Measurements from ENCODE around the gene SLCO1B3. TPM values are rescaled to one million over a fixed set of nuclear protein-coding genes. Genes with fewer than 3 reads are reported as not detected.

Gene SLCO1B3
- total and polyA plus RNA-seq, 2 of the 8 experiments (the other 6 are each of a cell fraction or from before 2014, with no cell fraction given) = not detected

DNA sequence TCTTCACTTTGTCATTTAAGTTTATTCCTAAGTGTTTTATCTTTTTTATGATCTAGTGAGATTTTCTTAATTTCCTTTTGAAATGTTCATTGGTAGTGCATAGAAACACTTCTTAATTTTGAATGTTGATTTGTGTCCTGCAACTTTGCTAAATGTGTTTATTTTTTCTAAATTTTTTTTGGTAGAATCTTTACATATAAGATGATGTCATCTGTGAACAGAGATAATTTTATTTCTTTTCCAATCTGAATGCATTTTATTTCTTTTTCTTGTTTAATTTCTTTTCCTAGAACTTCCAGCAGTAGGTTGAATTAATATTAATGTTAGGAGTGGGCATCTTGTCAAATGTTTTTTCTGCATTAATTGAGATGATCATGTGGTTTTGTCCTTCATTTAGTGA lies 42.1 kb downstream of the SLCO1B3 start (continued):
- TF ChIP-seq, protein P1, sequence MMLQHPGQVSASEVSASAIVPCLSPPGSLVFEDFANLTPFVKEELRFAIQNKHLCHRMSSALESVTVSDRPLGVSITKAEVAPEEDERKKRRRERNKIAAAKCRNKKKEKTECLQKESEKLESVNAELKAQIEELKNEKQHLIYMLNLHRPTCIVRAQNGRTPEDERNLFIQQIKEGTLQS (IDR thresholded peaks at IDR 0.05; ENCODE audit: insufficient read depth, low read depth, low read length) = no peak
- TF ChIP-seq SP4 (IDR thresholded peaks at IDR 0.05; ENCODE audit: low read length) (no peak), SIX5 (IDR thresholded peaks at IDR 0.05; ENCODE audit: low read depth, low read length) (no peak), CBX5 (IDR thresholded peaks at IDR 0.05; ENCODE audit: low read depth, low read length) (no peak), EZH2 (IDR thresholded peaks at IDR 0.05; ENCODE audit: low read depth, low read length, severe bottlenecking) (no peak)

Measured in H1 (cell line).